Liver (tissue), 9 donors: ENCODE results near the gene ATP6V0E2. TPM values are rescaled to one million over a fixed set of nuclear protein-coding genes. Genes with fewer than 3 reads are reported as not detected.

Source experiments
- DNase-seq: peaks from one replicate; pipeline ENCODE4 v3.0.0-alpha.2; 2017; ENCODE audit warnings: low spot score
- H3K27ac ChIP-seq, 2 donors: one replicate each; pipeline ENCODE4 v1.7.0; 2013; ENCODE audit warnings: inconsistent platforms in 2 of 2, low read length in 2 of 2, control low read depth in 1 of 2, low read depth in 1 of 2, mild to moderate bottlenecking in 1 of 2
- H3K27me3 ChIP-seq, 4 donors: one replicate each; pipeline versions ENCODE4 v1.6.1 to v1.7.0; 2013; ENCODE audit warnings: low read length in 3 of 4, inconsistent platforms in 1 of 4, mild to moderate bottlenecking in 1 of 4, moderate library complexity in 1 of 4; ENCODE audit not compliant: control insufficient read depth in 4 of 4, insufficient read depth in 4 of 4
- H3K36me3 ChIP-seq, 4 donors: one replicate each; pipeline versions ENCODE4 v1.6.1 to v1.7.0; 2013; ENCODE audit warnings: low read length in 3 of 4, mild to moderate bottlenecking in 3 of 4, low read depth in 1 of 4, moderate library complexity in 1 of 4; ENCODE audit not compliant: control insufficient read depth in 4 of 4, insufficient read depth in 3 of 4
- H3K4me1 ChIP-seq, 4 donors: one replicate each; pipeline versions ENCODE4 v1.6.1 to v1.7.0; 2013; ENCODE audit warnings: low read length in 3 of 4, mild to moderate bottlenecking in 3 of 4, moderate library complexity in 1 of 4; ENCODE audit not compliant: control insufficient read depth in 4 of 4, insufficient read depth in 4 of 4
- H3K4me3 ChIP-seq, 3 donors: one replicate each; pipeline versions ENCODE4 v1.6.1 to v1.7.0; 2013; ENCODE audit warnings: low read length in 3 of 3, control low read depth in 1 of 3, low read depth in 1 of 3, mild to moderate bottlenecking in 1 of 3
- H3K9ac ChIP-seq, 2 donors: one replicate each; pipeline ENCODE4 v1.7.0; 2013; ENCODE audit warnings: low read length in 2 of 2, mild to moderate bottlenecking in 2 of 2, moderate library complexity in 2 of 2, control low read depth in 1 of 2, low read depth in 1 of 2
- H3K9me3 ChIP-seq, 4 donors: one replicate each; pipeline versions ENCODE4 v1.6.1 to v1.7.0; 2013; ENCODE audit warnings: low read length in 3 of 4; ENCODE audit not compliant: control insufficient read depth in 4 of 4
- ATF3 ChIP-seq: IDR thresholded peaks from 2 replicates; pipeline ENCODE4 v1.6.1; 2016; ENCODE audit warnings: antibody characterized with exemption
- EGR1 ChIP-seq, 2 donors: IDR thresholded peaks; 2 replicates each; pipeline ENCODE4 v1.6.1; 2016 to 2018; ENCODE audit warnings: antibody characterized with exemption in 2 of 2, low read depth in 2 of 2
- FOXA1 ChIP-seq: IDR thresholded peaks from 2 replicates; pipeline ENCODE4 v1.6.1; 2016; ENCODE audit warnings: antibody characterized with exemption
- FOXA2 ChIP-seq: IDR thresholded peaks from 2 replicates; pipeline ENCODE4 v1.6.1; 2016; ENCODE audit warnings: antibody characterized with exemption
- HNF4G ChIP-seq: IDR thresholded peaks from 2 replicates; pipeline ENCODE4 v1.6.1; 2016; ENCODE audit warnings: antibody characterized with exemption
- JUND ChIP-seq, 2 donors: IDR thresholded peaks; 2 replicates each; pipeline ENCODE4 v1.6.1; 2016; ENCODE audit warnings: antibody characterized with exemption in 2 of 2
- NR2F2 ChIP-seq: IDR thresholded peaks from 2 replicates; pipeline ENCODE4 v1.6.1; 2016; ENCODE audit warnings: antibody characterized with exemption
- RAD21 ChIP-seq, 2 donors: IDR thresholded peaks; 2 replicates each; pipeline ENCODE4 v1.6.1; 2016; ENCODE audit warnings: antibody characterized with exemption in 2 of 2, mild to moderate bottlenecking in 2 of 2
- RXRA ChIP-seq, 2 donors: IDR thresholded peaks; 2 replicates each; pipeline ENCODE4 v1.6.1; 2017 to 2018; ENCODE audit warnings: antibody characterized with exemption in 2 of 2, mild to moderate bottlenecking in 1 of 2
- SP1 ChIP-seq: IDR thresholded peaks from 2 replicates; pipeline ENCODE4 v1.6.1; 2018; ENCODE audit warnings: antibody characterized with exemption, mild to moderate bottlenecking
- WGBS: extraction: QIAGEN DNeasy Blood & Tissue Kit; methylation state at CpG from one replicate; pipeline ENCODE4 v1.1.7; 2013; 5-methylcytosine and 5-hydroxymethylcytosine counted together
- polyA plus RNA-seq, 2 donors: library from polyadenylated mRNA; stranded (reverse) in 1 of 2; unstranded in 1 of 2; fragments of 200-250 nt in 1 of 2; fragments of >200 nt in 1 of 2; fragmentation: Nextera tagmentation in 1 of 2; extraction: Ambion mirVana in 1 of 2; gene quantifications; one replicate each; pipeline versions ENCODE4 v1.2.1 to v1.2.3, GENCODE V29; 2013 to 2015
- total RNA-seq, 2 donors: library from RNA; depleted of rRNA; stranded (reverse); fragments of >200 nt; gene quantifications; one replicate each; pipeline ENCODE4 v1.2.3, GENCODE V29; 2014
- TF ChIP-seq, protein P1 (sequence below): IDR thresholded peaks from 2 replicates; pipeline ENCODE4 v1.6.1; 2016; ENCODE audit warnings: antibody characterized with exemption, mild to moderate bottlenecking
- TF ChIP-seq, protein P2 (sequence below): IDR thresholded peaks from 2 replicates; pipeline ENCODE4 v1.6.1; 2016; ENCODE audit warnings: antibody characterized with exemption
- TF ChIP-seq, protein P3 (sequence below): IDR thresholded peaks from 2 replicates; pipeline ENCODE4 v1.6.1; 2016; ENCODE audit warnings: antibody characterized with exemption
- donor health status: healthy.
- donor health status: healthy.
- donor health status: healthy.
- donor health status: healthy.
- donor health status: healthy.

ATP6V0E2 gene
- total and polyA plus RNA-seq, 4 donors, result 9.8 to 77.1 (median 47.5) TPM

DNA sequence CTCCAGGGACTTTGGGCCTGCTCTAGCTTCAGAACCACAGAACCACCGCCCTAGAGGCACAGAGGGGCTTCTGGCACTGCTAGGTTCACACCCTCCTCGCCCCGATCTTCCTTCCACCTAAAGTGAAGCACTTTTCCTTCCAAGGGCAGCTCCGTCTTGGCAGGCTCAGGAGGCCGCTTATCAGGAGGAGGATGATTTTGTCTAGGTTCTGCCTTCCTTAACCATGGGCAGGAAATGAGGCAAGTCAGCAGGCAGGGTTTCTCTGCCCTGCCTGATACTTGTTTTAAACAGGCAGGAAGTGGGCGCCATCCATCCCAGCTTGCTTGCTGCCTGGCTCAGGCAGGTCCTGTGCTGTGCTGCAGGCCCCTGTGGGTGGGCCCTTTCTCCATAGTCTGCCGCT is 8.3 kb upstream of the ATP6V0E2 start:
- no peaks in the 10 kb centered on the region for H3K4me1 ChIP-seq
- H3K27me3 ChIP-seq, result no peaks in the 10 kb centered on the region
- no peak for TF ChIP-seq SP1
- TF ChIP-seq, protein P1, sequence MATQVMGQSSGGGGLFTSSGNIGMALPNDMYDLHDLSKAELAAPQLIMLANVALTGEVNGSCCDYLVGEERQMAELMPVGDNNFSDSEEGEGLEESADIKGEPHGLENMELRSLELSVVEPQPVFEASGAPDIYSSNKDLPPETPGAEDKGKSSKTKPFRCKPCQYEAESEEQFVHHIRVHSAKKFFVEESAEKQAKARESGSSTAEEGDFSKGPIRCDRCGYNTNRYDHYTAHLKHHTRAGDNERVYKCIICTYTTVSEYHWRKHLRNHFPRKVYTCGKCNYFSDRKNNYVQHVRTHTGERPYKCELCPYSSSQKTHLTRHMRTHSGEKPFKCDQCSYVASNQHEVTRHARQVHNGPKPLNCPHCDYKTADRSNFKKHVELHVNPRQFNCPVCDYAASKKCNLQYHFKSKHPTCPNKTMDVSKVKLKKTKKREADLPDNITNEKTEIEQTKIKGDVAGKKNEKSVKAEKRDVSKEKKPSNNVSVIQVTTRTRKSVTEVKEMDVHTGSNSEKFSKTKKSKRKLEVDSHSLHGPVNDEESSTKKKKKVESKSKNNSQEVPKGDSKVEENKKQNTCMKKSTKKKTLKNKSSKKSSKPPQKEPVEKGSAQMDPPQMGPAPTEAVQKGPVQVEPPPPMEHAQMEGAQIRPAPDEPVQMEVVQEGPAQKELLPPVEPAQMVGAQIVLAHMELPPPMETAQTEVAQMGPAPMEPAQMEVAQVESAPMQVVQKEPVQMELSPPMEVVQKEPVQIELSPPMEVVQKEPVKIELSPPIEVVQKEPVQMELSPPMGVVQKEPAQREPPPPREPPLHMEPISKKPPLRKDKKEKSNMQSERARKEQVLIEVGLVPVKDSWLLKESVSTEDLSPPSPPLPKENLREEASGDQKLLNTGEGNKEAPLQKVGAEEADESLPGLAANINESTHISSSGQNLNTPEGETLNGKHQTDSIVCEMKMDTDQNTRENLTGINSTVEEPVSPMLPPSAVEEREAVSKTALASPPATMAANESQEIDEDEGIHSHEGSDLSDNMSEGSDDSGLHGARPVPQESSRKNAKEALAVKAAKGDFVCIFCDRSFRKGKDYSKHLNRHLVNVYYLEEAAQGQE, result no peak
- TF ChIP-seq RAD21 (IDR thresholded peaks at IDR 0.05), result no peak
- no peak for TF ChIP-seq JUND (IDR thresholded peaks at IDR 0.05)
- TF ChIP-seq, protein P2, sequence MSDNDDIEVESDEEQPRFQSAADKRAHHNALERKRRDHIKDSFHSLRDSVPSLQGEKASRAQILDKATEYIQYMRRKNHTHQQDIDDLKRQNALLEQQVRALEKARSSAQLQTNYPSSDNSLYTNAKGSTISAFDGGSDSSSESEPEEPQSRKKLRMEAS, result no peak
- no peak for TF ChIP-seq FOXA2
- no peak for TF ChIP-seq HNF4G
- TF ChIP-seq EGR1 (IDR thresholded peaks at IDR 0.05; ENCODE audit: low read depth in 2 of 2), result no peak
- no peak overlapping the region for H3K4me3 ChIP-seq
- H3K36me3 ChIP-seq, result peaks cover 0 to 28% (median 4%) of the 10 kb centered on the region in 4 donors
- no peaks in the 10 kb centered on the region for H3K9me3 ChIP-seq
- H3K27ac ChIP-seq, result no peak overlapping the region
- no peak for DNase-seq
- H3K9ac ChIP-seq, result no peak overlapping the region
- 76% methylated on average over 7 of the region's 7 CpGs for WGBS

GRCh38 chr7:149866139-149866778 is 7.5 kb upstream of the ATP6V0E2 start:
- no peak overlapping the region for H3K27ac ChIP-seq
- WGBS, result 88% methylated on average over 16 of the region's 16 CpGs

More at GRCh38 chr7:149866139-149866778, 7.5 kb upstream of the ATP6V0E2 start:
- Histone ChIP-seq H3K4me3 (no peak overlapping the region), H3K36me3 (peaks cover 0 to 21% (median 3%) of the 10 kb centered on the region in 4 donors), H3K9me3 (no peaks in the 10 kb centered on the region), H3K4me1 (no peaks in the 10 kb centered on the region), H3K27me3 (no peaks in the 10 kb centered on the region), H3K9ac (no peak overlapping the region)
- DNase-seq, result no peak
- no peak for TF ChIP-seq RXRA (IDR thresholded peaks at IDR 0.05)
- TF ChIP-seq ATF3, result no peak
- TF ChIP-seq, protein P3, sequence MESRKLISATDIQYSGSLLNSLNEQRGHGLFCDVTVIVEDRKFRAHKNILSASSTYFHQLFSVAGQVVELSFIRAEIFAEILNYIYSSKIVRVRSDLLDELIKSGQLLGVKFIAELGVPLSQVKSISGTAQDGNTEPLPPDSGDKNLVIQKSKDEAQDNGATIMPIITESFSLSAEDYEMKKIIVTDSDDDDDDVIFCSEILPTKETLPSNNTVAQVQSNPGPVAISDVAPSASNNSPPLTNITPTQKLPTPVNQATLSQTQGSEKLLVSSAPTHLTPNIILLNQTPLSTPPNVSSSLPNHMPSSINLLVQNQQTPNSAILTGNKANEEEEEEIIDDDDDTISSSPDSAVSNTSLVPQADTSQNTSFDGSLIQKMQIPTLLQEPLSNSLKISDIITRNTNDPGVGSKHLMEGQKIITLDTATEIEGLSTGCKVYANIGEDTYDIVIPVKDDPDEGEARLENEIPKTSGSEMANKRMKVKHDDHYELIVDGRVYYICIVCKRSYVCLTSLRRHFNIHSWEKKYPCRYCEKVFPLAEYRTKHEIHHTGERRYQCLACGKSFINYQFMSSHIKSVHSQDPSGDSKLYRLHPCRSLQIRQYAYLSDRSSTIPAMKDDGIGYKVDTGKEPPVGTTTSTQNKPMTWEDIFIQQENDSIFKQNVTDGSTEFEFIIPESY, result no peak
- TF ChIP-seq NR2F2, result no peak
- no peak for TF ChIP-seq FOXA1
- no peak for TF ChIP-seq JUND (IDR thresholded peaks at IDR 0.05)
- no peak for TF ChIP-seq HNF4G
- no peak for TF ChIP-seq FOXA2
- TF ChIP-seq EGR1 (IDR thresholded peaks at IDR 0.05; ENCODE audit: low read depth in 2 of 2), result no peak
- TF ChIP-seq SP1, result no peak
- no peak for TF ChIP-seq RAD21 (IDR thresholded peaks at IDR 0.05)
